NCI-H2107 (cell line): ENCODE data around the gene HSPB9.

Source experiments
- DNase-seq: peaks from one replicate; lab custom pipeline; 2025; lab: John Stamatoyannopoulos, UW

HSPB9 gene

GRCh38 chr17:42101513-42102292, 20.9 kb upstream of the HSPB9 start:
- no peak for DNase-seq

- no peak for DNase-seq
Measured at GRCh38 chr17:42103221-42103954, 19.2 kb upstream of the HSPB9 start.

- no peak for DNase-seq
Measured at GRCh38 chr17:42104264-42104663, 18.3 kb upstream of the HSPB9 start.

- no peak for DNase-seq
Measured at GRCh38 chr17:42106009-42106408, 16.6 kb upstream of the HSPB9 start.

- no peak for DNase-seq
Measured at GRCh38 chr17:42107124-42107523, 15.5 kb upstream of the HSPB9 start.

GRCh38 chr17:42107597-42108576, 14.7 kb upstream of the HSPB9 start:
- DNase-seq = peak; percentile 91

- DNase-seq = no peak
Measured at GRCh38 chr17:42109086-42109485, 13.5 kb upstream of the HSPB9 start.

GRCh38 chr17:42110301-42111264, 12.0 kb upstream of the HSPB9 start:
- no peak for DNase-seq

- DNase-seq = no peak
Measured at GRCh38 chr17:42111265-42111636, 11.4 kb upstream of the HSPB9 start.

GRCh38 chr17:42111871-42112551, 10.6 kb upstream of the HSPB9 start:
- DNase-seq = no peak

- peak; percentile 76 for DNase-seq
Measured at GRCh38 chr17:42112552-42113176, 9.9 kb upstream of the HSPB9 start, which contains the start of gene DHX58. Gene DHX58 (minus strand): TSS chr17:42112714. CDS start chr17:42111892, 822 bp downstream.

GRCh38 chr17:42113293-42114069, 9.1 kb upstream of the HSPB9 start:
- no peak for DNase-seq

- DNase-seq = no peak
Measured at GRCh38 chr17:42114118-42114517, 8.5 kb upstream of the HSPB9 start.

GRCh38 chr17:42116705-42117396, 5.8 kb upstream of the HSPB9 start:
- peak; percentile 77 for DNase-seq

GRCh38 chr17:42117397-42118125, 5.0 kb upstream of the HSPB9 start:
- no peak for DNase-seq

- no peak for DNase-seq
Measured at GRCh38 chr17:42118126-42118510, 4.5 kb upstream of the HSPB9 start.

GRCh38 chr17:42118545-42118944, 4.1 kb upstream of the HSPB9 start:
- no peak for DNase-seq

GRCh38 chr17:42119301-42119700, 3.3 kb upstream of the HSPB9 start:
- no peak for DNase-seq
